A549 (cell line): ENCODE results near the gene SGTA. TPM values are rescaled to one million over a fixed set of nuclear protein-coding genes. Genes with fewer than 3 reads are reported as not detected.

ENCODE experiments used
- ATAC-seq, 2 experiments: fragments of 200-7000 bp in 1 of 2; fragments of >200 bp in 1 of 2; cut with Nextera tagmentation in 1 of 2; cut with Tn5 transposase in 1 of 2; 3 replicates each; pipeline versions ENCODE4 v1.8.0 to v1.9.1; 2018 to 2020; ENCODE audit warnings: mild to moderate bottlenecking in 1 of 2, moderate library complexity in 1 of 2
- CTCF ChIA-PET: fragments of 300-600 bp; sonication (Branson Sonifier 250); formaldehyde crosslinking; extraction: SDS; loops from one replicate; lab custom pipeline; 2021; ENCODE audit warnings: antibody characterized with exemption, inconsistent platforms; lab: Yijun Ruan, JAX
- POLR2A ChIA-PET: fragments of 350-600 bp; formaldehyde crosslinking; extraction: SDS; loops from one replicate; lab custom pipeline; 2021; ENCODE audit warnings: antibody characterized with exemption, inconsistent platforms; lab: Yijun Ruan, JAX
- DNase-seq, 2 experiments: peaks; one replicate each; pipeline versions ENCODE4 v3.0.0 to v3.0.0-alpha.2; 2011 to 2016; ENCODE audit warnings: low read depth in 1 of 2, low spot score in 1 of 2
- FAIRE-seq: peaks from 2 replicates; lab custom pipeline; 2011; peaks lifted over from hg19 to GRCh38; lab: Jason Lieb, UNC
- H3K27ac ChIP-seq, 2 experiments: fragments of >200 bp; sonication (Bioruptor Twin); formaldehyde crosslinking; 3 replicates each; pipeline ENCODE4 v1.5.1; 2016 to 2017
- H3K4me1 ChIP-seq: fragments of >200 bp; sonication (Bioruptor Twin); formaldehyde crosslinking; 3 replicates; pipeline ENCODE4 v1.6.1; 2016
- H3K4me2 ChIP-seq: fragments of >200 bp; sonication (Bioruptor Twin); formaldehyde crosslinking; 3 replicates; pipeline ENCODE4 v1.6.1; 2016
- H3K4me3 ChIP-seq: fragments of >200 bp; sonication (Bioruptor Twin); formaldehyde crosslinking; 3 replicates; pipeline ENCODE4 v1.5.1; 2016
- H3K9me3 ChIP-seq: fragments of >200 bp; sonication (Bioruptor Twin); formaldehyde crosslinking; 3 replicates; pipeline ENCODE4 v1.6.1; 2016
- ATOH8 ChIP-seq: fragments of 250-450 bp; sonication (Bioruptor Pico); IDR thresholded peaks from 2 replicates; pipeline ENCODE4 v1.5.0; 2020; ENCODE audit warnings: low read depth, mild to moderate bottlenecking, moderate library complexity
- BHLHE40 ChIP-seq: IDR thresholded peaks from 2 replicates; pipeline ENCODE4 v1.6.1; 2012; ENCODE audit warnings: low read depth, low read length, inconsistent platforms
- CBX2 ChIP-seq: fragments of 200-600 bp; sonication (generic); IDR thresholded peaks from 2 replicates; pipeline ENCODE4 v1.6.1; 2016; ENCODE audit warnings: low read depth, mild to moderate bottlenecking, borderline replicate concordance
- CTCF ChIP-seq: fragments of >200 bp; sonication (Bioruptor Twin); formaldehyde crosslinking; IDR thresholded peaks from 3 replicates; pipeline ENCODE4 v1.5.1; 2016
- FOSB ChIP-seq: fragments of 250-450 bp; sonication (Bioruptor Pico); IDR thresholded peaks from 2 replicates; pipeline ENCODE4 v1.5.0; 2020; ENCODE audit warnings: mild to moderate bottlenecking, moderate library complexity
- FOXS1 ChIP-seq: fragments of 250-450 bp; sonication (Bioruptor Pico); IDR thresholded peaks from 2 replicates; pipeline ENCODE4 v1.5.0; 2020; ENCODE audit warnings: mild to moderate bottlenecking, moderate library complexity
- HEYL ChIP-seq: fragments of 250-450 bp; sonication (Bioruptor Pico); IDR thresholded peaks from 2 replicates; pipeline ENCODE4 v1.8.0; 2021; ENCODE audit warnings: mild to moderate bottlenecking, moderate library complexity
- HOXA7 ChIP-seq: fragments of 250-450 bp; sonication (Bioruptor Pico); IDR thresholded peaks from 2 replicates; pipeline ENCODE4 v1.5.0; 2020; ENCODE audit warnings: mild to moderate bottlenecking, moderate library complexity
- MAZ ChIP-seq: fragments of 150-350 bp; IDR thresholded peaks from 2 replicates; pipeline ENCODE4 v1.6.1; 2014; ENCODE audit warnings: antibody characterized with exemption, low read depth, low read length, borderline replicate concordance
- MYC ChIP-seq: IDR thresholded peaks from 2 replicates; pipeline ENCODE4 v1.6.1; 2012; ENCODE audit warnings: mild to moderate bottlenecking, inconsistent platforms, low read length, improper control_type of control experiment, borderline replicate concordance
- NFE2L2 ChIP-seq: fragments of 150-350 bp; conservative IDR thresholded peaks from 2 replicates; pipeline ENCODE4 v1.6.1; 2014; ENCODE audit warnings: low read length
- NPAS2 ChIP-seq: fragments of 250-450 bp; sonication (Bioruptor Pico); IDR thresholded peaks from 2 replicates; pipeline ENCODE4 v1.8.0; 2022; ENCODE audit warnings: mild to moderate bottlenecking, moderate library complexity, borderline replicate concordance
- NR3C1 ChIP-seq: fragments of >200 bp; sonication (Bioruptor Twin); formaldehyde crosslinking; IDR thresholded peaks from 3 replicates; pipeline ENCODE4 v1.6.1; 2017
- PBX3 ChIP-seq: IDR thresholded peaks from 2 replicates; pipeline ENCODE4 v1.6.1; 2012
- POLR2A ChIP-seq: IDR thresholded peaks from 2 replicates; pipeline ENCODE4 v1.6.1; 2012; ENCODE audit warnings: mild to moderate bottlenecking, low read length
- RAD21 ChIP-seq, 2 experiments: fragments of >200 bp in 1 of 2; sonication (Bioruptor Twin) in 1 of 2; formaldehyde crosslinking in 1 of 2; IDR thresholded peaks in 1 of 2; conservative IDR thresholded peaks in 1 of 2; 2 replicates in 1 of 2; 3 replicates in 1 of 2; pipeline ENCODE4 v1.6.1; 2012 to 2018; ENCODE audit warnings: inconsistent platforms in 1 of 2
- RCOR1 ChIP-seq: fragments of 150-350 bp; IDR thresholded peaks from 2 replicates; pipeline ENCODE4 v1.6.1; 2014; ENCODE audit warnings: antibody characterized with exemption, low read length, low read depth
- RFX5 ChIP-seq: fragments of 450-650 bp; IDR thresholded peaks from 2 replicates; pipeline ENCODE4 v1.7.1; 2014; ENCODE audit warnings: antibody characterized with exemption, mild to moderate bottlenecking, moderate library complexity
- ZC3H11A ChIP-seq: fragments of 450-650 bp; IDR thresholded peaks from 2 replicates; pipeline ENCODE4 v1.6.1; 2014; ENCODE audit warnings: antibody characterized with exemption, mild to moderate bottlenecking
- WGBS: methylation state at CpG from one replicate; pipeline ENCODE4 v1.1.6; 2017; ENCODE audit errors: missing lambda C conversion rate; 5-methylcytosine and 5-hydroxymethylcytosine counted together
- polyA plus RNA-seq, 4 experiments: library from polyadenylated mRNA; depleted of rRNA in 3 of 4; stranded (reverse); fragments of >200 nt; fragmentation: RNase III in 1 of 4; extraction: RNeasy Plus Mini Kit Qiagen cat#74134 plus additional on column Dnase treatment in 1 of 4; gene quantifications; 2 replicates in 3 of 4; 3 replicates in 1 of 4; pipeline ENCODE4 v1.2.3, GENCODE V29; 2011 to 2017

The SGTA gene
- polyA plus RNA-seq, 2 of the 4 experiments (the other 2 are of a cell fraction), result 39.1 to 48.0 TPM

DNA sequence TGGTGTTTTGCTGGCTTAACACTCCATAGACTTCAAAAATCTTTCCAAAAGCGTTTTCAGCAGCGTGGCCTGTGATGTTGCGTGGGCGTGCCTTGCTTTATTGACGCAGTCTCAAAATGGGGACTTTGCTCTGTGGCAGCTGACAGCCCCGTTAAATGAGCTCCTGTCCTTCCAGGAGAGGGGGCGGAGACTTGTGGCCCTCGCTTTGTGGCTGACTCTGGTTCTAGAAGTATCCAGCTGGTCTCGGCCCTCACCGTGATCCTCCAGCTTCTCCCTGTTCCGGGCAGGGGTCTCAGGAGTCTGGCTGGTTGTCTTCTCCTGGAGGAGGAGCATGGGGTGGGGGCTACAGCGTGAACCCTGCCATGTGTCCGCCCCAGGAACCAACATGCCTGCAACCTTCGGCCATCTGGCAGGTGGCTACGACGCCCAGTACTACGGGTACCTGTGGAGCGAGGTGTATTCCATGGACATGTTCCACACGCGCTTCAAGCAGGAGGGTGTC is 28.2 kb upstream of the SGTA start (continued):
- no peak for TF ChIP-seq RFX5

GRCh38 chr19:2810141-2811091 is 27.3 kb upstream of the SGTA start:
- DNase-seq, result no peak
- ChIA-PET CTCF (interaction anchor here (1.2 to 1.4 kb wide), 2 partner anchors 9 to 10 kb away, joined by 3 to 7 read pairs; no protein-coding TSS in a partner anchor), POLR2A (no interaction called here)
- 100% methylated on average over 7 of the region's 58 CpGs for WGBS
- H3K4me3 ChIP-seq, result no peak overlapping the region
- H3K9me3 ChIP-seq, result no peaks in the 10 kb centered on the region
- no peak for ATAC-seq
- TF ChIP-seq RAD21 (conservative IDR thresholded peaks at IDR 0.05 in 1 of 2, IDR thresholded peaks at IDR 0.05 in 1 of 2) (no peak), PBX3 (no peak), MAZ (no peak), ZC3H11A (no peak), FOSB (CRISPR knock-in tag) (no peak)
- no peak overlapping the region for H3K4me2 ChIP-seq
- H3K27ac ChIP-seq, result no peak overlapping the region
- H3K4me1 ChIP-seq, result no peaks in the 10 kb centered on the region
- FAIRE-seq, result no peak

DNA sequence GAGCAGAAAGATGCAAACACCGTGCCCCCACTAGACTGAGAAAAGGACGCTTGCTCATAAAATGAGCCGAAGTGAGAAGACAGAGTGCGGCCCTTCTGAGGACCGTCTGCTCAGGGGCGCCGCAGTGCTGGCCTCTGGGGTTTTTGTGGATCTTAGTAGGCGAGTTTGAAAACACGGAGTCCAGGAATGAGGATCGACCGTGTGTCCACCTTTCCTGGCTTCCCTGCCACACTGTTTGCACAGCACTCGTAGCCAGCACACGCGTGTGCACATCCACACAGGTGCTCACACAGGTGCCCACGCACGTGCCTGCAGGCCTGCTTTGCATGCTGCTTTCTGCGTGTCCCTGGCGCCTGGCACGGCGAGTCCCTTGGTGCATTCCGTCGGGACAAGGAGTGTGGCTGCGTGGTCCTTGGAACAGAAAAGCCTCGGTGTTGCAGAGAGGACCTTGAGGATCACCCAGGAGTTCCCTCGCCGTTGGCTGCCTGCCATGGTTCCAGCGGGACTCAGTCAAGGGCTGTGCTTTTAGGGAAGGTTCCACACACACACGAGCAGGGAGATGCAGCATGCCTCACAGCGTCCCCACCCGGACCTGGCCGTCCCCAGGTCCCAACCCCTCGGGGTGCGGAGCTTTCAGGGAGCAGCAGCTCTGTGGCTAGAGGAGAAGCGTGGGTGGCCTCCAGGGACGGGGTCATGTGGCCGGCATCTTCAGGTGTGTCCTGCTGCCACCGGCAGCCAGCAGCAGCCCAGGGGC is 26.5 kb upstream of the SGTA start:
- Histone ChIP-seq H3K9me3 (no peaks in the 10 kb centered on the region), H3K4me3 (no peak overlapping the region), H3K4me1 (no peaks in the 10 kb centered on the region), H3K27ac (no peak overlapping the region), H3K4me2 (no peak overlapping the region)
- ATAC-seq (no peak), DNase-seq (no peak), FAIRE-seq (no peak)
- TF ChIP-seq POLR2A (no peak), NFE2L2 (no peak), NPAS2 (CRISPR knock-in tag) (no peak), FOXS1 (CRISPR knock-in tag) (no peak), ZC3H11A (no peak), HEYL (CRISPR knock-in tag) (no peak), MYC (no peak), BHLHE40 (no peak), NR3C1 (no peak)
- 92% methylated on average over 30 of the region's 37 CpGs for WGBS
- CTCF ChIA-PET, result interaction anchor here (1.4 kb wide), 1 partner anchor 9 kb away, joined by 7 read pairs; no protein-coding TSS in a partner anchor
- POLR2A ChIA-PET, result no interaction called here

DNA sequence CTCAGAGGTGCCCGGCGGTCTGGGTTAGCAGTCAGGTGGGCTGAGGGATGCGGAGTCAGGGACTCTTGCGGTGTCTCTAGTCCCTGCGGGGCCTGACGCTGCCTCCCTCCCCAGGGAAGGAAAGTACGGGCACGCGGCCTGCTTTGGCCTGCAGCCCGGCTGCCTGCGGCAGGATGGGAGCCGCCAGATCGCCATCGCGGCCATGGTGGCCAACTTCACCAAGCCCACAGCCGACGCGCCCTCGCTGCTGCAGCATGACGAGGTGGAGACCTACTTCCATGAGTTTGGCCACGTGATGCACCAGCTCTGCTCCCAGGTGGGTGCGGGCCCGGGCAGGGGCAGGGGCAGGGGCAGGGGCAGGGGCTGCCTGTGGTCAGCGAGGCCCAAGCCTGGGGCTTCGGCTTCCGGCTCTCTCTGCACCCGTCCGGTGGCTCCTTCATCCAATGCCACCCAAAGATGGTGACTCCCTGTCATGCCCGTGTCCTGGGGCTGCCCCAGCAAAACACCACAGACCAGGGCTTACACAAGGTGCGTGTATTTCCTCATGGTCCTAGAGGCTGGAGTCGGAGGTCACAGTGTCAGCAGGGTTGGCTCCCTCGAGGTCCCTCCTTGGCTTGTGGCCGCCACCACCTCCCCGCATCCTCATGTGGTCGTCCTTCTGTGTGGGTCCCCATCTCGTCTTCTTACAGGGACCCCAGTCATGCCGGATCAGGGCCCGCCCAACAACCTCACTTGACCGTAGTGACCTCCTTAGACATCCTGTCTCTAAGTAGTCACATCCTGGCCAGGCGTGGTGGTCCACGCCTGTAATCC is 25.3 kb upstream of the SGTA start:
- no peak overlapping the region for H3K27ac ChIP-seq
- ATAC-seq (no peak), DNase-seq (no peak), FAIRE-seq (no peak)
- H3K4me1 ChIP-seq, result no peaks in the 10 kb centered on the region
- no peaks in the 10 kb centered on the region for H3K9me3 ChIP-seq
- no peak for TF ChIP-seq BHLHE40
- no peak for TF ChIP-seq CBX2
- TF ChIP-seq HOXA7 (CRISPR knock-in tag), result no peak
- TF ChIP-seq CTCF, result no peak
- no peak for TF ChIP-seq NR3C1
- TF ChIP-seq ATOH8 (CRISPR knock-in tag), result no peak
- TF ChIP-seq RCOR1, result no peak
- WGBS, result 88% methylated on average over 3 of the region's 41 CpGs
- ChIA-PET POLR2A (no interaction called here), CTCF (no interaction called here)
- no peak overlapping the region for H3K4me3 ChIP-seq
- H3K4me2 ChIP-seq, result no peak overlapping the region
